Adrenal gland (tissue), 12 donors: ENCODE results near the gene SPIB. TPM values are rescaled to one million over a fixed set of nuclear protein-coding genes. Genes with fewer than 3 reads are reported as not detected.

Experiments
- DNase-seq, 7 donors: peaks; one replicate each; pipeline ENCODE4 v3.0.0-alpha.2; 2019 to 2020
- H3K27ac ChIP-seq, 5 donors: fragments of 200-600 bp; sonication (generic) in 4 of 5; 1 replicate in 3 of 5; 2 replicates in 2 of 5; pipeline versions ENCODE4 v1.5.1 to v1.8.0; 2016 to 2020; ENCODE audit warnings: mild to moderate bottlenecking in 1 of 5
- H3K27me3 ChIP-seq: fragments of 200-600 bp; 2 replicates; pipeline ENCODE4 v1.8.0; 2021
- H3K36me3 ChIP-seq, 2 donors: fragments of 200-600 bp; replicated peaks in 1 of 2; 1 replicate in 1 of 2; 2 replicates in 1 of 2; pipeline versions ENCODE4 v1.5.1 to v1.8.0; 2018 to 2022
- H3K4me1 ChIP-seq, 2 donors: fragments of 200-600 bp; replicated peaks in 1 of 2; 1 replicate in 1 of 2; 2 replicates in 1 of 2; pipeline versions ENCODE4 v1.5.1 to v1.8.0; 2018 to 2021
- H3K4me3 ChIP-seq, 4 donors: fragments of 200-600 bp; sonication (generic) in 3 of 4; one replicate each; pipeline ENCODE4 v1.5.1; 2016 to 2018
- H3K9me3 ChIP-seq, 3 donors: fragments of 200-600 bp; sonication (generic) in 1 of 3; replicated peaks in 1 of 3; 1 replicate in 2 of 3; 2 replicates in 1 of 3; pipeline versions ENCODE4 v1.5.1 to v1.8.0; 2016 to 2021
- CTCF ChIP-seq, 6 experiments: fragments of 450-650 bp in 4 of 6; fragments of 200-600 bp in 2 of 6; sonication (generic) in 1 of 6; IDR thresholded peaks; 1 replicate in 5 of 6; 2 replicates in 1 of 6; pipeline versions ENCODE4 v1.5.1 to v1.8.0; 2016 to 2021; ENCODE audit warnings: antibody characterized with exemption in 6 of 6, mild to moderate bottlenecking in 2 of 6, moderate library complexity in 1 of 6
- POLR2A ChIP-seq, 2 donors: fragments of 450-650 bp; IDR thresholded peaks; one replicate each; pipeline ENCODE4 v1.6.1; 2017; ENCODE audit warnings: antibody characterized with exemption in 2 of 2, mild to moderate bottlenecking in 2 of 2, moderate library complexity in 1 of 2
- WGBS, 4 donors: extraction: QIAGEN DNeasy Blood & Tissue Kit in 2 of 4; methylation state at CpG; one replicate each; pipeline versions ENCODE4 v1.1.5 to v1.1.7; 2013 to 2017; 5-methylcytosine and 5-hydroxymethylcytosine counted together
- intact Hi-C, 2 donors: fragments of 100-400 bp; cut with DNase I; formaldehyde crosslinking; loops; one replicate each; pipeline versions ENCODE4 v1.14.1 to v1.15.0; 2022 to 2023
- polyA plus RNA-seq, 3 donors: library from polyadenylated mRNA; stranded (reverse); fragments of 200-250 nt in 2 of 3; fragments of 350-450 nt in 1 of 3; fragmentation: Illumina TruSeq in 1 of 3; extraction: RNeasy Lipid Tissue Mini Kit (QIAGEN cat#74804) in 1 of 3; gene quantifications; one replicate each; pipeline ENCODE4 v1.2.3, GENCODE V29; 2013 to 2014
- total RNA-seq, 9 donors: library from RNA; depleted of rRNA in 4 of 9; stranded (reverse); fragments of >200 nt in 4 of 9; fragments of 120-200 nt in 1 of 9; fragmentation: NEBNext Ultra II Directional in 1 of 9; extraction: Animal tissue kit (Norgen Biotek cat#: 25700) in 1 of 9; gene quantifications; one replicate each; pipeline versions ENCODE4 v1.1.0 to v1.2.4, GENCODE V29; 2013 to 2023
- donor health status: healthy with polysubstance abuse.
- donor health status: Bipolar disorder and iron deficiency.
- donor health status: DM: yes; HTN: yes; CAD: no.
- donor health status: DM: no; HTN: no; CAD: no.
- donor health status: DM: no; HTN: no; CAD: no.
- donor health status: DM: yes; HTN: yes; CAD: no.

The SPIB gene
- total and polyA plus RNA-seq, 12 donors: 0.03 to 0.29 (median 0.12) TPM; not detected in 8

GRCh38 chr19:50406829-50407228, 11.9 kb upstream of the SPIB start:
- 89 to 95% (median 92%) methylated on average over 7 to 19 of the region's 19 CpGs for WGBS, 4 donors
- Histone ChIP-seq H3K4me3 (no peak overlapping the region), H3K4me1 (no peaks in the 10 kb centered on the region), H3K27me3 (no peaks in the 10 kb centered on the region), H3K36me3 (no peaks in the 10 kb centered on the region), H3K9me3 (no peaks in the 10 kb centered on the region), H3K27ac (no peak overlapping the region)
- DNase-seq: no peak
- TF ChIP-seq CTCF (IDR thresholded peaks at IDR 0.05): no peak
- TF ChIP-seq POLR2A (IDR thresholded peaks at IDR 0.05): no peak
- intact Hi-C loops: no loop called here

DNA sequence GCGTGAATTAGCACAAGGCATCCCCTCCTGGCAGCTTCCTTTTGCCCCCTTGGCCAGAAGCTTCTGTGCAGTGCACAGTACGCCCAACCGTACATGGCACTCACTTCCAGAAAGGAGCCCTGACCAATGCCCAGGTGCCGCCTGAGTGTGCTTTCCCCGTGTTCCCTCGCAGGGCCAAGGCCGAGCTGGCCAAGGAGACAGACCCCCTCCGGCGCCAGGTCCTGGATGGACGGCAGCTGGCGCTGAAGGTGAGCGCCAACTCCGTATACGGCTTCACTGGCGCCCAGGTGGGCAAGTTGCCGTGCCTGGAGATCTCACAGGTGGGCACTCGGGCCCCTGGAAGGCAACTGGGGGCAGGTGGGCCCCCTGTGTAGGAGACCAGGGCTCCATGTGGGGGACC, 9.4 kb upstream of the SPIB start:
- Histone ChIP-seq H3K4me1 (no peaks in the 10 kb centered on the region), H3K4me3 (no peak overlapping the region), H3K36me3 (no peaks in the 10 kb centered on the region), H3K27ac (no peak overlapping the region), H3K27me3 (no peaks in the 10 kb centered on the region), H3K9me3 (no peaks in the 10 kb centered on the region)
- intact Hi-C loops: no loop called here
- WGBS, 4 donors: 95 to 98% (median 98%) methylated on average over 15 to 17 of the region's 17 CpGs
- TF ChIP-seq POLR2A (IDR thresholded peaks at IDR 0.05) (no peak), CTCF (IDR thresholded peaks at IDR 0.05) (no peak)
- no peak for DNase-seq

DNA sequence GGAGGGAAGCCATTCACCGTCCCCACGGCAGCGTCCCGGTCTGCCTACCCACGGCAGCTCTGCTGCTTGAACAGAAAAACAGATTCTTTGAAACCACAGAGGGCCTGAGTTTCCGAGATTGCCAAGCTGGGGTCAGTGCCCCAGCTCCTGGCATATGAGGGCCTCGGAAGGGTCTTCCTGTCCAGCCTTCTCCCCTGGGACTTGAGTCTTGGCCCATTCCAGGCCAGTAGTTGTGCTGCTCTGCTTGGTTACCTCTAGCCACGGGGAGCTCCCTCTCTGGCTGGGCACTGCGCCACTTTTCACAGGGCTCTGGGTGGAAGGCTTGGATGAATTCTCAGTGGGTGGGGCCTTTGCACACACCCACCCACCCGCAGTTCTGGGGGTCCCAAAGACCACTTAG, 8.6 kb upstream of the SPIB start:
- Histone ChIP-seq H3K27ac (no peak overlapping the region), H3K27me3 (no peaks in the 10 kb centered on the region), H3K4me3 (no peak overlapping the region), H3K36me3 (no peaks in the 10 kb centered on the region), H3K4me1 (no peaks in the 10 kb centered on the region), H3K9me3 (no peaks in the 10 kb centered on the region)
- TF ChIP-seq CTCF (IDR thresholded peaks at IDR 0.05): no peak
- no peak for TF ChIP-seq POLR2A (IDR thresholded peaks at IDR 0.05)
- intact Hi-C loops: no loop called here
- WGBS, 4 donors: 80 to 92% (median 90%) methylated on average over 1 to 10 of the region's 10 CpGs
- no peak for DNase-seq

GRCh38 chr19:50412419-50412818, 6.3 kb upstream of the SPIB start:
- WGBS, 4 donors: 97 to 100% (median 98%) methylated on average over 2 of the region's 2 CpGs
- intact Hi-C loops: no loop called here
- H3K4me3 ChIP-seq: no peak overlapping the region
- no peak for DNase-seq
- peaks cover 2% of the 10 kb centered on the region for H3K27me3 ChIP-seq
- no peak overlapping the region for H3K27ac ChIP-seq
- no peaks in the 10 kb centered on the region for H3K4me1 ChIP-seq
- H3K9me3 ChIP-seq: no peaks in the 10 kb centered on the region
- H3K36me3 ChIP-seq: no peaks in the 10 kb centered on the region
- TF ChIP-seq CTCF (IDR thresholded peaks at IDR 0.05): no peak
- TF ChIP-seq POLR2A (IDR thresholded peaks at IDR 0.05): no peak
